Liver (tissue), 9 donors: ENCODE data around the gene KHDC3L. TPM values are rescaled to one million over a fixed set of nuclear protein-coding genes. Genes with fewer than 3 reads are reported as not detected.

ENCODE experiments used
- DNase-seq: peaks from one replicate; pipeline ENCODE4 v3.0.0-alpha.2; 2017; ENCODE audit warnings: low spot score
- H3K27ac ChIP-seq, 2 donors: one replicate each; pipeline ENCODE4 v1.7.0; 2013; ENCODE audit warnings: inconsistent platforms in 2 of 2, low read length in 2 of 2, control low read depth in 1 of 2, low read depth in 1 of 2, mild to moderate bottlenecking in 1 of 2
- H3K27me3 ChIP-seq, 4 donors: one replicate each; pipeline versions ENCODE4 v1.6.1 to v1.7.0; 2013; ENCODE audit warnings: low read length in 3 of 4, inconsistent platforms in 1 of 4, mild to moderate bottlenecking in 1 of 4, moderate library complexity in 1 of 4; ENCODE audit not compliant: control insufficient read depth in 4 of 4, insufficient read depth in 4 of 4
- H3K36me3 ChIP-seq, 4 donors: one replicate each; pipeline versions ENCODE4 v1.6.1 to v1.7.0; 2013; ENCODE audit warnings: low read length in 3 of 4, mild to moderate bottlenecking in 3 of 4, low read depth in 1 of 4, moderate library complexity in 1 of 4; ENCODE audit not compliant: control insufficient read depth in 4 of 4, insufficient read depth in 3 of 4
- H3K4me1 ChIP-seq, 4 donors: one replicate each; pipeline versions ENCODE4 v1.6.1 to v1.7.0; 2013; ENCODE audit warnings: low read length in 3 of 4, mild to moderate bottlenecking in 3 of 4, moderate library complexity in 1 of 4; ENCODE audit not compliant: control insufficient read depth in 4 of 4, insufficient read depth in 4 of 4
- H3K4me3 ChIP-seq, 3 donors: one replicate each; pipeline versions ENCODE4 v1.6.1 to v1.7.0; 2013; ENCODE audit warnings: low read length in 3 of 3, control low read depth in 1 of 3, low read depth in 1 of 3, mild to moderate bottlenecking in 1 of 3
- H3K9ac ChIP-seq, 2 donors: one replicate each; pipeline ENCODE4 v1.7.0; 2013; ENCODE audit warnings: low read length in 2 of 2, mild to moderate bottlenecking in 2 of 2, moderate library complexity in 2 of 2, control low read depth in 1 of 2, low read depth in 1 of 2
- H3K9me3 ChIP-seq, 4 donors: one replicate each; pipeline versions ENCODE4 v1.6.1 to v1.7.0; 2013; ENCODE audit warnings: low read length in 3 of 4; ENCODE audit not compliant: control insufficient read depth in 4 of 4
- ATF3 ChIP-seq: IDR thresholded peaks from 2 replicates; pipeline ENCODE4 v1.6.1; 2016; ENCODE audit warnings: antibody characterized with exemption
- CTCF ChIP-seq: fragments of 150-350 bp; IDR thresholded peaks from 2 replicates; pipeline ENCODE4 v1.5.1; 2017; ENCODE audit warnings: improper control_type of control experiment, low read depth, low read length; ENCODE audit not compliant: missing input control
- EGR1 ChIP-seq, 2 donors: IDR thresholded peaks; 2 replicates each; pipeline ENCODE4 v1.6.1; 2016 to 2018; ENCODE audit warnings: antibody characterized with exemption in 2 of 2, low read depth in 2 of 2
- FOXA1 ChIP-seq: IDR thresholded peaks from 2 replicates; pipeline ENCODE4 v1.6.1; 2016; ENCODE audit warnings: antibody characterized with exemption
- FOXA2 ChIP-seq: IDR thresholded peaks from 2 replicates; pipeline ENCODE4 v1.6.1; 2016; ENCODE audit warnings: antibody characterized with exemption
- GABPA ChIP-seq, 2 donors: IDR thresholded peaks in 1 of 2; conservative IDR thresholded peaks in 1 of 2; 2 replicates each; pipeline ENCODE4 v1.6.1; 2016; ENCODE audit warnings: antibody characterized with exemption in 2 of 2, mild to moderate bottlenecking in 1 of 2, moderate library complexity in 1 of 2
- HNF4A ChIP-seq, 2 donors: conservative IDR thresholded peaks; 2 replicates each; pipeline ENCODE4 v1.6.1; 2016; ENCODE audit warnings: antibody characterized with exemption in 2 of 2, mild to moderate bottlenecking in 2 of 2
- HNF4G ChIP-seq: IDR thresholded peaks from 2 replicates; pipeline ENCODE4 v1.6.1; 2016; ENCODE audit warnings: antibody characterized with exemption
- JUND ChIP-seq, 2 donors: IDR thresholded peaks; 2 replicates each; pipeline ENCODE4 v1.6.1; 2016; ENCODE audit warnings: antibody characterized with exemption in 2 of 2
- MAX ChIP-seq: IDR thresholded peaks from 2 replicates; pipeline ENCODE4 v1.6.1; 2016; ENCODE audit warnings: antibody characterized with exemption
- NR2F2 ChIP-seq: IDR thresholded peaks from 2 replicates; pipeline ENCODE4 v1.6.1; 2016; ENCODE audit warnings: antibody characterized with exemption
- RAD21 ChIP-seq, 2 donors: IDR thresholded peaks; 2 replicates each; pipeline ENCODE4 v1.6.1; 2016; ENCODE audit warnings: antibody characterized with exemption in 2 of 2, mild to moderate bottlenecking in 2 of 2
- RXRA ChIP-seq, 2 donors: IDR thresholded peaks; 2 replicates each; pipeline ENCODE4 v1.6.1; 2017 to 2018; ENCODE audit warnings: antibody characterized with exemption in 2 of 2, mild to moderate bottlenecking in 1 of 2
- SP1 ChIP-seq: IDR thresholded peaks from 2 replicates; pipeline ENCODE4 v1.6.1; 2018; ENCODE audit warnings: antibody characterized with exemption, mild to moderate bottlenecking
- TAF1 ChIP-seq: conservative IDR thresholded peaks from 2 replicates; pipeline ENCODE4 v1.6.1; 2016; ENCODE audit warnings: antibody characterized with exemption, mild to moderate bottlenecking
- YY1 ChIP-seq: IDR thresholded peaks from 2 replicates; pipeline ENCODE4 v1.6.1; 2016; ENCODE audit warnings: antibody characterized with exemption, mild to moderate bottlenecking
- WGBS: extraction: QIAGEN DNeasy Blood & Tissue Kit; methylation state at CpG from one replicate; pipeline ENCODE4 v1.1.7; 2013; 5-methylcytosine and 5-hydroxymethylcytosine counted together
- polyA plus RNA-seq, 2 donors: library from polyadenylated mRNA; stranded (reverse) in 1 of 2; unstranded in 1 of 2; fragments of 200-250 nt in 1 of 2; fragments of >200 nt in 1 of 2; fragmentation: Nextera tagmentation in 1 of 2; extraction: Ambion mirVana in 1 of 2; gene quantifications; one replicate each; pipeline versions ENCODE4 v1.2.1 to v1.2.3, GENCODE V29; 2013 to 2015
- total RNA-seq, 2 donors: library from RNA; depleted of rRNA; stranded (reverse); fragments of >200 nt; gene quantifications; one replicate each; pipeline ENCODE4 v1.2.3, GENCODE V29; 2014
- TF ChIP-seq, protein P1 (sequence below): IDR thresholded peaks from 2 replicates; pipeline ENCODE4 v1.6.1; 2016; ENCODE audit warnings: antibody characterized with exemption
- donor health status: healthy.
- donor health status: healthy.
- donor health status: healthy.
- donor health status: healthy.
- donor health status: healthy.

The KHDC3L gene
- total and polyA plus RNA-seq, 4 donors, result not detected

GRCh38 chr6:73369563-73369962 lies 7.1 kb downstream of the KHDC3L start, which contains the start of gene OOEP:
TSS of gene OOEP (minus strand) at chr6:73369897. CDS start at chr6:73369792, 105 bp downstream.
- Histone ChIP-seq H3K4me3 (no peak within 1 kb of the TSS), H3K4me1 (no peaks in the 10 kb centered on the region), H3K9me3 (peaks cover 0 to 7% (median 3%) of the 10 kb centered on the region in 4 donors), H3K36me3 (no peaks in the 10 kb centered on the region), H3K27me3 (no peaks in the 10 kb centered on the region), H3K9ac (no peak within 1 kb of the TSS), H3K27ac (no peak within 1 kb of the TSS)
- TF ChIP-seq MAX, result no peak
- TF ChIP-seq GABPA (IDR thresholded peaks at IDR 0.05 in 1 of 2, conservative IDR thresholded peaks at IDR 0.05 in 1 of 2), result no peak
- no peak for TF ChIP-seq ATF3
- no peak for TF ChIP-seq YY1
- no peak for TF ChIP-seq SP1
- no peak for TF ChIP-seq CTCF
- TF ChIP-seq NR2F2, result no peak
- no peak for TF ChIP-seq EGR1 (IDR thresholded peaks at IDR 0.05; ENCODE audit: low read depth in 2 of 2)
- no peak for TF ChIP-seq RAD21 (IDR thresholded peaks at IDR 0.05)
- no peak for TF ChIP-seq HNF4A (conservative IDR thresholded peaks at IDR 0.05)
- 96% methylated on average over 36 of the region's 36 CpGs for whole genome bisulfite sequencing
- no peak for DNase-seq

- no peak for TF ChIP-seq NR2F2
- no peak for TF ChIP-seq EGR1 (IDR thresholded peaks at IDR 0.05; ENCODE audit: low read depth in 2 of 2)
- no peak for TF ChIP-seq CTCF
- no peak for TF ChIP-seq TAF1
- no peak for TF ChIP-seq FOXA2
- no peak for TF ChIP-seq RXRA (IDR thresholded peaks at IDR 0.05)
- no peak for DNase-seq
- WGBS, result 96% methylated on average over 4 of the region's 4 CpGs
Observed at GRCh38 chr6:73371984-73372383, 9.5 kb downstream of the KHDC3L start.

DNA sequence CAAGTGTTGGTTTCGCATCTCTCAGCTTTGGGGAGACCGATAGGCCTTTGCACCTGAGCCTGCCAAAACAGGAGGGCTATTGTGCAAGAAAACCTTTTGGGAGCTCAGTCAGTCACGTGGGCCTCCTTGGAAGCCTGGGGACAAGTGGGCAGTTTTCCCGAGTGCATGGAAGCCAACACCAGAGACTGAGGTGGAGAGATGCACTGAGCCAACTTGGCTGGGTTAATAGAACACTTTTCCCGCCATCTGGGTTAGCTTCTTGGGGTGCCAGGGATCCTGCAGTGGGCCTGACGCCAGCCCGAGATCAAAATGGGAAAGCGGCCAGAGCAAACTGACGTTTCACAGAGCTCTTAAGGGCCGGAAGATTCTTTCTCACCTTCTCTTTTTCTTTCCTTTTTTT lies 10.1 kb downstream of the KHDC3L start:
- Histone ChIP-seq H3K36me3 (no peaks in the 10 kb centered on the region), H3K4me1 (no peaks in the 10 kb centered on the region), H3K9me3 (peaks cover 0 to 7% (median 3%) of the 10 kb centered on the region in 4 donors), H3K27me3 (no peaks in the 10 kb centered on the region), H3K27ac (no peak overlapping the region), H3K4me3 (no peak overlapping the region), H3K9ac (no peak overlapping the region)
- WGBS, result 84% methylated on average over 10 of the region's 10 CpGs
- no peak for DNase-seq
- TF ChIP-seq FOXA2 (no peak), NR2F2 (no peak), ATF3 (no peak), CTCF (no peak), GABPA (IDR thresholded peaks at IDR 0.05 in 1 of 2, conservative IDR thresholded peaks at IDR 0.05 in 1 of 2) (no peak), HNF4G (no peak), SP1 (no peak), RXRA (IDR thresholded peaks at IDR 0.05) (no peak), HNF4A (conservative IDR thresholded peaks at IDR 0.05) (no peak), FOXA1 (no peak), JUND (IDR thresholded peaks at IDR 0.05) (no peak), YY1 (no peak), RAD21 (IDR thresholded peaks at IDR 0.05) (no peak)
- TF ChIP-seq, protein P1, sequence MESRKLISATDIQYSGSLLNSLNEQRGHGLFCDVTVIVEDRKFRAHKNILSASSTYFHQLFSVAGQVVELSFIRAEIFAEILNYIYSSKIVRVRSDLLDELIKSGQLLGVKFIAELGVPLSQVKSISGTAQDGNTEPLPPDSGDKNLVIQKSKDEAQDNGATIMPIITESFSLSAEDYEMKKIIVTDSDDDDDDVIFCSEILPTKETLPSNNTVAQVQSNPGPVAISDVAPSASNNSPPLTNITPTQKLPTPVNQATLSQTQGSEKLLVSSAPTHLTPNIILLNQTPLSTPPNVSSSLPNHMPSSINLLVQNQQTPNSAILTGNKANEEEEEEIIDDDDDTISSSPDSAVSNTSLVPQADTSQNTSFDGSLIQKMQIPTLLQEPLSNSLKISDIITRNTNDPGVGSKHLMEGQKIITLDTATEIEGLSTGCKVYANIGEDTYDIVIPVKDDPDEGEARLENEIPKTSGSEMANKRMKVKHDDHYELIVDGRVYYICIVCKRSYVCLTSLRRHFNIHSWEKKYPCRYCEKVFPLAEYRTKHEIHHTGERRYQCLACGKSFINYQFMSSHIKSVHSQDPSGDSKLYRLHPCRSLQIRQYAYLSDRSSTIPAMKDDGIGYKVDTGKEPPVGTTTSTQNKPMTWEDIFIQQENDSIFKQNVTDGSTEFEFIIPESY, result no peak

More at GRCh38 chr6:73371984-73372383, 9.5 kb downstream of the KHDC3L start:
- no peaks in the 10 kb centered on the region for H3K4me1 ChIP-seq
- H3K36me3 ChIP-seq, result no peaks in the 10 kb centered on the region
- no peak overlapping the region for H3K27ac ChIP-seq
- H3K9me3 ChIP-seq, result peaks cover 0 to 7% (median 3%) of the 10 kb centered on the region in 4 donors
- H3K4me3 ChIP-seq, result no peak overlapping the region
- H3K27me3 ChIP-seq, result no peaks in the 10 kb centered on the region
- H3K9ac ChIP-seq, result no peak overlapping the region
